Vagina (tissue), 2 donors: ENCODE measurements around the gene RBBP8.

Experiments used
- CTCF ChIP-seq, 3 experiments: fragments of 450-650 bp in 2 of 3; fragments of 200-600 bp in 1 of 3; sonication (generic) in 1 of 3; IDR thresholded peaks; one replicate each; pipeline ENCODE4 v1.5.1; 2017 to 2019; ENCODE audit warnings: antibody characterized with exemption in 3 of 3, mild to moderate bottlenecking in 2 of 3, moderate library complexity in 2 of 3
- POLR2A ChIP-seq, 2 donors: fragments of 450-650 bp; IDR thresholded peaks; one replicate each; pipeline ENCODE4 v1.6.1; 2017; ENCODE audit warnings: antibody characterized with exemption in 2 of 2, mild to moderate bottlenecking in 2 of 2, moderate library complexity in 2 of 2
- POLR2AphosphoS5 ChIP-seq, 2 donors: sonication (generic); formaldehyde crosslinking; IDR thresholded peaks; one replicate each; pipeline ENCODE4 v1.9.0; 2017; ENCODE audit warnings: antibody characterized with exemption in 2 of 2, mild to moderate bottlenecking in 2 of 2, low read depth in 1 of 2; ENCODE audit not compliant: insufficient read depth in 1 of 2

GRCh38 chr18:22900558-22901238, 32.4 kb upstream of the RBBP8 start:
- no peak for TF ChIP-seq CTCF (IDR thresholded peaks at IDR 0.05)
- no peak for TF ChIP-seq POLR2AphosphoS5 (IDR thresholded peaks at IDR 0.05; ENCODE audit: insufficient read depth in 1 of 2, low read depth in 1 of 2)
- TF ChIP-seq POLR2A (IDR thresholded peaks at IDR 0.05), result no peak
